SK-MEL-5 (cell line): ENCODE data around the gene MPND. TPM values are rescaled to one million over a fixed set of nuclear protein-coding genes. Genes with fewer than 3 reads are reported as not detected.

Source experiments
- DNase-seq: peaks from one replicate; pipeline ENCODE4 v3.0.0-alpha.2; 2016; ENCODE audit warnings: low read depth, low spot score
- in situ Hi-C: cut with HindIII; loops from 2 replicates; pipeline ENCODE4 v1.10.0; 2016; ENCODE audit warnings: low sequenced_read_pairs, high pct_unique_total_duplicates, low pct_unique_long_range_greater_than_20kb
- total RNA-seq: library from RNA; depleted of rRNA; stranded (reverse); fragments of >200 nt; shearing (Covaris generic); gene quantifications from 2 replicates; pipeline ENCODE4 v1.2.3, GENCODE V29; 2014

MPND gene
- total RNA-seq, 1 experiment from 2014 or later, result 5.3 TPM

GRCh38 chr19:4360081-4360569, 16.8 kb downstream of the MPND start:
- in situ Hi-C loops, result no loop called here
- no peak for DNase-seq

DNA sequence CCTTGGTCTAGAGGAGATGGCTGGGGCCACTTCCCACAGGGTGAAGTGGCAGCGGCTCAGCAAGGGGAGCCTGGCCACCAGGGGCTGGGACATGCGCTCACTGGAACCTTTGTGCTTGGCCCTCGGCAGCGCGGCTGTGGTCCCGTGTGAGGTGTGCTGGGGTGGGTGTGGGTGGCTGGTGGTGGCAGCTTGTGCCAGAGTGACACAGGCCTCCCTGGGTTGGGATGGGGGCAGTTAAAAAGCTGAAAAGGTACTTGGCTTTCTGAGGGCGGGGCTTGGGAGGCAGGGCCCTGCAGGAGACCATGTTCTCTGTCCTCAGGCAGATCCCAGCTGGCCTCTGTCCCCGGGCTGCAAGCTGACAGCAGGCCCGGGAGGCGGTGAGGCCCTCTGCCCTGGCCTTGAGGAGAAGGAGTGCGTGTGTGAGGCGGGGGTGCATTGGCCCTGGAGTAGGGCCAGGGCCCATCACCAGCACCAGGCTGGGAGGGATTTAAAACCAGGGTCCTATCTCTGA, 17.3 kb downstream of the MPND start:
- in situ Hi-C loops, result no loop called here
- DNase-seq, result no peak

- no peak for DNase-seq
- in situ Hi-C loops, result no loop called here
Observed at GRCh38 chr19:4361152-4362046, 18.0 kb downstream of the MPND start.

DNA sequence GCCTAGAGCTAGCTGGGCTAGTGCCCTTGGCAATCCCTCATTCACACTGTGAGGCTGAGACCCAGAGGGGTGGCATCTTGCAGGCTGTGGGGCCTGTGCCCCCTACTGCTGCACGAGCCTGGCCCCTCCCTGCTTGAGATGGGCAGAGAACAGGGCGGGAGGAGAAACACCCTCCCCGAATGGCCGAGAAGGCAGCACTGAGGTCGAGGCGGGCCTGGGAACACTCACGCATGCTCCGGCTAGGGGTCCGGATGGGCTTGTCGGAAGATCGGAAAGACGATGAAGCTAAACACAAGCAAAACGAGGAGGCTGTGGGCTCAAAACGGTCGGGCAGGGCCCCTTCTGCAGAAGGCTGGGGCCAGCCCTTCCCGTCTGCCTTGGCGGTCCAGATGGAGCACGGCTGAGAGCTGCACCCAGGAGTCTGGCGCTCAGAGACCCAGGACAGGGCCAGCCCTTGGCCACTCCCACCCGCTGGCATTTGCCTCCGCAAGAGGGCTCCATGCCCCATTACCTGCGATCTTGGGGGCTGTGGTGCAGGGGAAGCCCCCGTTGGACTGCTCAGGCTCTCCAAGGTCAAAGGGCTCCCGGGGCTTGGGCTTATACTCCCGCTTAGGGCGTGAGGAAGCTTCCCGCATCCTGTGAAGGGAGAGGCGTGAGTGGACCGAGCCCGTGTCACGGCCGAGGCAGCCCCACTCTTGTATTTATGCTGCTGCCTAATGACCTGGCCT, 18.9 kb downstream of the MPND start:
- in situ Hi-C loops, result no loop called here
- no peak for DNase-seq

GRCh38 chr19:4362831-4363545, 19.6 kb downstream of the MPND start:
- in situ Hi-C loops, result no loop called here
- no peak for DNase-seq

DNA sequence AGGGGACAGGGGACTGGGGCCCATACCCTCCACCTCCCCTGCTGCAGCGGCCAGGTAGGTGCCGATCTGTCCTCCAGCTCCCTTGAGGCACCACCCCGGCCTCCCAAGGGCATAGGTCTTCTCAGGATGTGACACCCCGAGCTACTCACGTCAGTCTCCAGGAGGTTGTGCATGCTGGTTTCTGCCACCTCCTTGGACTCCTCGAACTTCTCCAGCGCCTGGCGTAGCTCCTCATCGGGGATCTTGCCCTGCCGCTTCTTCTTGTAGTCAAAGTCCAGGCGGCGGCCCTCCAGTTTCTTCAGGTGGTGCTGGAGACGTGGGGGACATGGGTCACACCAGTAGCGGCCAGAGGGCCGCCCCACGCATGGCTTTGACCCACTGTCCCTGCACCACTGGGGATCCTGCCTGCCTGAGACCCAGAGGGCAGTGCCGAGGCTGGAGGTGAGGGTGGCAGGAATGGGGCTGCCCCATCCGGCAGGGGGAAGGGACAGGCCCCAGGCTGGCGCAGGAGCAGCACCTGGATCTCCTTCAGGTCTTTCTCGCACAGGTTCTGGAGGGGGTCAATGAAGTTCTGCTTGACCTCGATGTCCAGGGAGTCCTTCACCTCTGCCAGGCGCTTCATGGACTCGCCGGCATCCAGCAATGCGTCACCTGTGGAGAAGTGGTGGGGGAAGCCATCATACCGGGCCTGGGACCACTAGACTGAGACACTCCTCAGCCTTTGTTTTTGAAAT, 20.4 kb downstream of the MPND start:
- no peak for DNase-seq
- in situ Hi-C loops, result no loop called here

GRCh38 chr19:4365341-4365740, 22.0 kb downstream of the MPND start:
- in situ Hi-C loops, result no loop called here
- DNase-seq, result no peak

GRCh38 chr19:4365791-4366665, 22.7 kb downstream of the MPND start:
- no peak for DNase-seq
- in situ Hi-C loops, result no loop called here

GRCh38 chr19:4366666-4367335, 23.4 kb downstream of the MPND start:
- in situ Hi-C loops, result no loop called here
- DNase-seq, result no peak

DNA sequence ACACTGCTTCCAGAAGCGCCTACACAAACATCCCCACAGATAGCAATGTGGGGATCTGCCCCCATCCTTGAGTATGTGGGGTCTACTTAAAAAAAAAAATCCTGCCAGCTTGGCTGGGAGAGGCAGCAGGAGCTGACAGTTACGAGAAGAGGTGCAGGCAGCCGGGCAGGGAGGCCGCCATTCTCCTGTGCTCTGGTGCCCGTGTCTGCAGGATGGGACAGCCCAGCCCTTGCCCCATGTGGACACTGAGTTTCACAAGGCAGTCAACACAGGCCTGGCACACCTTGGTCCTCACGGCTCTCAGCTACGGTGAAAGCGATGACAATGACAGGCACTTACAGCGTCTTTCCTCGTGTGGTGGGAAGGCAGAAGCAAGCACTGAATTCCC, 24.0 kb downstream of the MPND start:
- in situ Hi-C loops, result no loop called here
- no peak for DNase-seq

DNA sequence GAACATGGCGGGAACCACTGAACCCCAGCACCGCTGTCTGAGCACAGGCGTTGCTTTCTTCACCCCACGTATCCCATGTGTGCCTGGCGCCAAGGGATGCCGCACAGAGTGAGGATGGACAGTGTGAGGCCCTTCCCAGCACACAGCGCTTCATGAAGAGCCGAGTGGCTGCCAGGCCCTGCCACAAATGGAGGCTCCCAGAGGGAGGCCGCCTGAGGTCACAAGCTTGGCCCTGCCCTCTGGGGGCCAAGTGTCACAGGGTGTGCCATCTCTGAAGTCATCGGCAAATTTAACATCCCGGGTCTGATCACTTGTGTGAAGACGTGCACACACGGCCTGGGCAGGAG, 24.4 kb downstream of the MPND start:
- in situ Hi-C loops, result no loop called here
- DNase-seq, result no peak

- in situ Hi-C loops, result no loop called here
- DNase-seq, result no peak
Observed at GRCh38 chr19:4368128-4368820, 24.9 kb downstream of the MPND start.

- no peak for DNase-seq
- in situ Hi-C loops, result no loop called here
Observed at GRCh38 chr19:4369109-4369887, 25.9 kb downstream of the MPND start.

- DNase-seq, result peak; percentile 39
- in situ Hi-C loops, result no loop called here
Observed at GRCh38 chr19:4369888-4370260, 26.5 kb downstream of the MPND start.

DNA sequence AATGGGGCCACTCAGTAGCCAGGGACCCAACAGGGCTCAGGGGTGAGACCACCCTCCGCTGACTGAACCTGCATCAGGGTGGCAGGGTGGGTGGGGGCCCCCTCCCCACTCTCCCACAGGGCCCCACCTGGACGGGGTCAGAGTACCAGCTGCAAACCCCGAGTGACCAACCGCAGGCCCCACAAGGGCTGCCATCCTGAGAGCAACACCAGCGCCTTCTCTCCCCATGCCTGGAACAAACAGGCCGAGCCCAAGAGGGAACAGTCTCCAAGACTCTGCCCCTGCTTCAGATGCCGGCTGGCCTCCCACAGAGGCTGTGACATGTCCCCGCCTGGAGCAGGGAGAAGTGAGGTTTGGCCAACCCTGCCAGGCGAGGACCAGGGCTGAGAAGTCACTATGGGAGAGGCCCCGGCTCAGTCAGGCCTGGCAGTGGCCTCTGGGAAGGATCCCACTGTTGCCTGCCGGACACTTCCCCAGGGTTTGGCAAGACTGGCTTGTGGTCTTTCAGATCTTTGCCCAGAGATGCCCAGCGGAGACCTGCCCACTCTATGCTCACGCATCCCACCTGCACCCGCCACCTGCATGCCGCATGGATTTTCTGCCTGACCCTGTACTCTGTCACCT, 27.2 kb downstream of the MPND start:
- in situ Hi-C loops, result no loop called here
- no peak for DNase-seq
